NCI-H1694 treated with DMSO at 0.1 percent for 48 hours (cell line): ENCODE measurements around the gene OXNAD1.

Source experiments
- DNase-seq: peaks from one replicate; lab custom pipeline; 2025; lab: John Stamatoyannopoulos, UW

The OXNAD1 gene

DNA sequence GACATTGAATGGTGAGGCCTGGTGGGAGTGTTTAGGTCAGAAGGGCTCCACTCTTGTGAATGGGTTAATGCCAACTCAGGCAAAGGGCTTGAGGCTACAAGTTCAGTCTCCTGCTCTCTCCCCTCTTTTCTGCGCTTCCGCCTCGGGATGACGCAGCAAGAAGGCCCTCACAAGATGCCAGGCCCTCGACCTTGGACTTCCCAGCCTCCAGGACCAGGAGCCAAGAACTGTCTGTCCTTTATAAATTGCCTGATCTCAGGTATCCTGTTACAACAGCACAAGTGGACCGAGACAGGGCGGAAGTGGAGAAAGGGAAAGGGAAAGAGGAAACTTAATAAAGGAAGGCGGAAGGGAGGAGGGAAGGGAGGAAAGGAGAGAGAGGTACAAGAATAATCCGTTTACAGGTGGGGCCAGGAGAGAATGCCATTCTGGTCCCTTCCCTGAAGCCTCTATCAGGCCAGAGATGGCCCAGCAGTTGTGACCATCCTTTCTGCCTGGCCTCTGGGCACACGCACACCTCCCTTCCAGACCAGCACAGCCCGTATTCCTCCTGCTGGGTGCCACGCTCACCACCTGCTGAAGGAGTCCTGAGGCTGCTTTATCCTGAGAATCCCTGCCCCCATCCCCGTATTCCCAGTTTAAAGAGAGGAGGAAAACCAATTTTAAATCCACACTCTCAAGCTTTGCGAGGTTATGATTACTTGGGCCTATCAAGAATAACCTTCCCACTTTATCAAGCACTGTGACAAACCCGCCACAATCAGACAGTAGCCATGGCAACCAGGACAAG, 64.2 kb downstream of the OXNAD1 start:
- no peak for DNase-seq

DNA sequence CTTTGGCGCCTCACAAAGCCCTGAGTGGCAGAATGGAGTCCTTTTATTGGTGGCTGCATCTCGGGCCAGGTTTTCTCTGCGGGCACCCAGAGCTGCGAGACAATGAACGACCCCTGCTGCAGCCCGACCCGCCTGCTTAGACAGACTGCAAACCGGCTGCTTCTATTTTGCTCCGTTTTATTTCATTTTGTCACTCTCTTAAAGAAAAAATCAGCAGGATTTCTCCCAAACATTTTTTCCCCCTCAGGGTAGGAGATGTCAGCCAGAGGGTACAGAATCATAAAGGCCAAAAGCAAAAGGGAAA, 64.8 kb downstream of the OXNAD1 start:
- no peak for DNase-seq

DNA sequence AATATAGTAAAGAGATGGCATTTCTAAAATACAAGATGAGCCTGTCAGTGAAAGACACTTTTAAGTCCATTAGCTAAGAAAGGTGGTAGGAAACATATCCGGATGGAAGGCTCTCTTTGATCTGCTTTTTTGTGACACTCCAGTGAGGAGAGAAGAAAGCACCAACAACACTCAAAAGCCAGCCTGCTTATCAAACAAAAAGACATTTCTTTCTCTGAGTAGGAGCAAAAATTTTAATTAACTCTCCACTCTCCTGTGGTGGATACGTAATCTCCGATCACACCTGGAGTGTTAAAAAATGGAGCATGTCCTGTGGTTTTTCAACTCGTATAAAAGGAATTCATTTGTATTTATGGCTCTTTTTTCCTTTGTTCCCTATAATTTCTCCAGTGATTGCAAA, 65.3 kb downstream of the OXNAD1 start:
- DNase-seq = no peak

DNA sequence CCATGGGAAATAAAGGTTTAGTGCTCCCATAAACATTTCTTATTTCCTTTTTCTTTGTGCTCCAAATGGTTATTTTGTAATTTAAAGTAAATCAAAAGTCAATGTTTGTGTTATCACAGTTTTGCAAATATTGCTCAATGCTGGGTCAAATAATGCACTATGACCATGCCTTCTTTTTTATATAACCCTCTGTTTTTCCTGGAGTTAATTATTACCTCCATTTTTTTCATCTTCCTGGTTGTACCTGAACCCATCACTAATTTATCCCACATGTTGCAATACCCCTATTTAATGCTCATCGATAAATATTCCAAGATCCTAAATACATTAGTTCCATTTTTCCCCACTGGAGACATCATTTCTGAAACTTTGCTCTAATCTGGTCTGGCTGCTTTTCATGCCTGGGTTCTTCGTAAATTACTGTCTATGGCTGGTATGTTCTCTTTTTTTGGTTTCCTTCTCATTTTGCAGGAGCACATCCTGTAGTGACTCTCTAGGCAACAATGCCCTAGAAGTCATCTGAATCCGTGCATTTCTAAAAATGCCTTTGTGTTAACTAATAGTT, 66.4 kb downstream of the OXNAD1 start:
- DNase-seq = no peak

DNA sequence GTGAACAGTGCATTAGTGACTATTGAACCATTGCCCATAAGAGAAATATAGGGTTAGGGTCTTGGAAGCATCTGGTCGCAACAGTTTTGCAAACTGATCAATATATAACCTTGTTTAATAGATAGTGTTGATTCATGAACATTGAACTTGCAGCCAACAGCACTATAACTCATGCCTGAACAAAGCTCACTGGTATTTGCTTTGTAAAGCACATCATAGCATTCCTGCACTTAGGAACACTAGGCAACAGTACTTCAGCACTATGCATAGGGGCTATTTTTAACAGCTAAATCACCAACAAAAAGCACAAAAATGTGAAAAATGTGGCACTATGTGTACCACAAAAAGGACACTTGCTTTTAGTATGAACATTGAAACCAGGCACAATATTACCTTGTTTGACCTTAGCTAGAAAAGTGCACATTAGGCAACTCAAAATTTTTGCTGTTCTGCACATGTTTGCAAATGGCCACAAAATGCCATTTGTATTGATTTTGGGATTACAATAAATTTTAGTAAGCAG, 68.0 kb downstream of the OXNAD1 start:
- DNase-seq = no peak

DNA sequence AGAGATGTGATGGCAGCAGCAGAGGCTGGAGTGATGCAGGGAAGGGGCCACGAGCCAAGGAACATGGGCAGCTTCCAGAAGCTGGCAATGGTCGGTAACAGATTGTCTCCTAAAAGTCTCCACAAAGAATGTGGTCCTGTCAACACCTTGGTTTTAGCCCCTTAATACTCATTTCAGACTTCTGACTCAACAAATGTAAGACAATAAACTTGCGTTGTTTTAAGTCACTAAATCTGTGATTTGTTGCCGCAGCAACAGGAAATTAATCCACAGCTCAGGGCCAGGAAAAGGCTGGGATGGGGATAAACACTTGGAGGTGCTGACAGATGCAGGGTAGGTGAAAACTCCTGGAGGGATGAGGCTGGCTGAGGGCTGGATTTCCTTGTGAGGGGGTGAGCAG, 69.9 kb downstream of the OXNAD1 start:
- no peak for DNase-seq

DNA sequence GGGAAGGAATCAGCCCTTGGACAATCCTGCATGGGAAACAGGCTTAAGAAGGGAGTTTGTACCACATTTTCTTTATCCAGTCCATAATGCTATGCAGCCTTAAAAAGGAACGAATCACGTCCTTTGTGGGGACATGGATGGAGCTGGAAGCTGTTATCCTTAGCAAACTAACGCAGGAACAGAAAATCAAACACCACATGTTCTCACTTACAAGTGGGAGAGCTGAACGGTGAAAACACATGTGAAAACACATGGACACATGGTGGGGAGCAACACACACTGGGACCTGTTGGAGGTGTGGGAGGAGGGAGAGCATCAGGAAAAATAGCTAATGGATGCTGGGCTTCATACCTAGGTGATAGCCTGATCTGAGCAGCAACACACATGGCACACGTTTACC, 70.3 kb downstream of the OXNAD1 start:
- no peak for DNase-seq

DNA sequence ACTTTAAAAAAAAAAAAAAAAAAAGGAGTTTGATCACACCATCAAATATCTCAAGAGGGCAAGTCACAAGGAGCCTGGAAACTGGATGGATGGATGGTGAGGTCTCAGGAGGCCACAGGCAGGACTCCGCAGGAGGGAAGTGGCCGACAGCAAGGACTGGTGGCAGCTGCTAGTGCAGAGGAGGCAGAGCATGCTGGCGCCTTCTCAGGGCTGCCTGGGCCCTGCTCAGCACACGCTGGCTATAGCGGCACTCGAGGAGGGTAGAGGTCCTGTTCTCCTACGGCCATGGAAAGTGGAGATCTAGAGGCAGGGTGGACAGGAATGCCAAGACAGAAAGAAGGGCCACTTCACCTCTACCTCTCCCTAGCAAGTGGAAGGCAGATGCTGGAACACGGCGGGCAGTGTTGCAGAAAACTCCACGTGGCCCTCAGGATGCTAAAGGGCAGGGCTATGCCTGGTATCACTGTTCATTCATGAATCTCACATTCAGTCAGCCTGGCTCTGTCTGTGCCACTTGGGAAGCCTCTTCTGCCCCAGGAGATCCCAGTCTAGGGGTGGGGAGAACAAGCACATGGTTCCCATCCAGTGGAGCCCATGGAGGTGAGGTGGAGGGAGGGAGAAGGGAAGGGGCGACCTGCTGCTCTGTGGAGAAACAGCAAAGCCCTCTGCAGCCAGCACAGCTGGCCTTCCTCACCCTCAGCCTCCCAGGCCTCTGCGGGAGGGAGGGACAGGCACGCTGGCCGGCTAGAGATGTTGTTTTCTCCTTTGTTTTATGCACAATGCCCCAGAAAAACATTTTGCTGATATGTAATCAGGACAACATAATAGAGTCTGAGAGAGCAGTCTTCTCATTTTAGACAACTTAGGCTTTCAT, 71.0 kb downstream of the OXNAD1 start:
- no peak for DNase-seq

DNA sequence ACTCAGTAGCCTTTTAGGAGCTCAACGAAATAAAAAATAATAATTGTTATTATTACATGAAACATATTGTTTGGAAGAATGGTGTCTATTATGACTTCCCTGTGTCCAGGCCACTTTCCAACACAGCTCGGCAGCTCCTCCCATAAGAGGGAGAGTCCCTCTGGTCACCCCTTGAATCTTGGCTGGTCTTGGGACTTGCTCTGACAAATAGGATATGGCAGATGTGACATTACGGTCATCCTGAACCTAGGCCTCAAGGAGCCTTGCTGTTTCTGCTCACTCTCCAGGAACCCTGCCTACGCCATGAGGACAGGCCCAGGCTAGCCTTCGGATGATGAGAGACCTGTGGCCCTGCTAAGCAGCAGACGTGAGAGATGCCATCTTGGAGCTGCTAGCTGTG, 71.8 kb downstream of the OXNAD1 start:
- no peak for DNase-seq

DNA sequence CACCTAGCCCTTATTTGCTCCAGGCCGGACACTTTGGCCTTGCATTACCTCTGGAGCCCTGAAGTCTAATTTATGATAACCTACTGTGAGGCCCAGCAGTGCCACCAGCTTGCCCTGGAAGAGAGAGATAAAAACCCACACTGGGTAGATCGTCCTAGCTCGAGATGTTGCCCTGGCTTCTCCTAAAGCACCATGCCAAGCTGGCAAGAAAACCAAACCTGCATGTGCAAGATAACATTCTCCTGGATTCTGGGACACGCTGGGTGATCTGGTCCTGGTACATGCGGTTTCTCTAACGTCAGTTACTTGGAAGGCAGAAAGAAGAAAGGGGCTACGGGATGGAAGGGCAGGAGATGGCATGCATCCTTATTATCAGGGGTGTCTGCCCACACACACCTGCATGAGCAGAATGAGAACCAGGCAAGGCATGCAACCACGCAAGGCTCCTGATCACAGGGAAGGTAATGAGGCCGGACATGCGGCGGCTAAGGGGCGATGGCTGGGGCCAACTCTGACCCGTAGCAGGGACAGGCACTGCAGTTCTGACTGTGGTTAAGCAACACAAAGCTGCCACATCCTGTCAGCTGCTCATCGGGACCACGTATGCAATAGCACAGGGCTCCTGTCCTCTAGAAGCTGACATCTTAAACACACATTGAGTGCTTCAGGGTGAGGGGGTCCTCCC, 73.0 kb downstream of the OXNAD1 start:
- no peak for DNase-seq

DNA sequence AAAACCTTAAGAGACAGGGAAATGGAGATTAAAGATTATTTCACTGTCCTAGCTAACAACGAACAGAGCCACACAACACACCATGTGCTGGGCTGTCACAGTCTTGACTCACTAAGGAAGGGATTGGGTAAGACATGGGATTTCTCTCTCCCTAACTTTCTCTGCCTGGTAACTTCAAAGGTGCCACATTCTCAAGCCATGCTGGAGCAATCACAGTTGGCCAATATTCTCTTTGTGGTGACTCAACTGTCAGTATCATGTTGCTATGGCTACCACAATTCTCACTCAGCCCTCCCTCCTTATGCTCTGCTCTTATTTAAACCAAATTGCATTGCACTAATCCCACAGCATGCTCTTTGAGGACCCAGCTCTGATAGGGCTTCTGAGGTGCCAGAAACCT, 74.0 kb downstream of the OXNAD1 start:
- DNase-seq = no peak

DNA sequence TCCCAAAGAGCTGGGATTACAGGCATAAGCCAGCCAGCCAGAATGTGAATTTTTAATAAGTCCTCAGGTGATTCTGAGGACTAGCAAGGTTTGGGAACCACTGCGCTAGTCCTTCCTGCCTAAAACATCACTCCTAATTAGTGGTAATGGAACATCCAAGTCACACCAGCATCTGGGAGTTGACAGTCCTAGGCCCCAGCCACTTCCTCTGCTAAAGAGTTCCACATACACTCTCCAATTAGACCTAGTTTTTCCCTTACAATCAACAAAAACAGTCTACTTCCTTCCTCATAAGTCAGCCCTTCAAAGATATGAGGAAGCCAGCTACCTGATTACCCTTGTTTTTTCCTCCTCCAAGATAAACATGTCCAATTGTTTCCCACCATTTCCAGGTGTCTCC, 78.1 kb downstream of the OXNAD1 start:
- no peak for DNase-seq

DNA sequence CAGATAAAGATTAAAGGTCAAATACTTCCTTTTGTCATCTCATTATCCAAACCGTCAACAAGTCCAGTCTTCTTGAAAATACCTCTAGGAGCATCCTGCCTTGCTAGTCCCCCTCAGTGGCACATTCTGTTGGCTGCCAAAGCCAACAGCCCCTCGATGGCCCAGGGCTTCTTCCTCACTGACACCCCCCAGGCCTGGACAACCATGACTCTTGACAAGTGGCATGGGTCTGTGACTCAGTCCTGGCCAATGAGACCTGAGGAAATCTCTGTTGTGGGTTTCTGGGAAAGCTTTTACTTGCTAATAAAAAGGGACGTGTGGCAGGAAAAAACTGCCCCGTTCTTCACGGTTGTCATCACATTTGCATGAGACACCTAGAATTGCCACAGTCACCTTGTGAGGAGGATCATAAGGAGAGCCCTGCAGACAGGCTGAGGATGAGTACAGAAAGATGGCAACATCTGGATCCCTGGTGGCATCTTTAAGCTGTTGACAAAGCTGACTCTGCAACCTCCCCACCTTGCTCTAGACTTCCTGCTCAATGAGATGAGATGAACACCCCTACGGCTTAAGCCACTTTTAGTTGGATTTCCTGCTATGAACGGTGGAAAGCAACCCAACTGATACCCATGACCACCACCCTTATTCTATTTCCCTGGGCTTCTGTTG, 81.5 kb downstream of the OXNAD1 start:
- DNase-seq = no peak

DNA sequence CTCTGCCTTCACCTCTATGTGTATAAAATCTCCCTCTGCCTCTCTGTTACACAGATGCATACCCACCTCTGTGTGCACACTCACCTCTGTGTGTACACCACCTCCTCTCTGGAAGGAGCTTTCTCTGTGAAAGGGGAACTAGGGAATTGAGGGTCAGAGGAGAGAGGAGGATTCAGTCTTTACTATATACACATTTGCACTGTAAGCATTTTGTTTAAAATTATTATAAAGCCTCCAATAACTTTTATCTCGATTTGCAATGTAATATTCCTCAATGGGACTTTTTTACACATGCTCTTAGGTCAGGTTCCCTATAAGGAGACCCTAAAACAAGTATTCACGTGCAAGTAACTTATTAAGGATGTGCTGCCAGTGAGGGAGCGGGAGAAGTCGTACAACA, 82.5 kb downstream of the OXNAD1 start:
- DNase-seq = no peak

DNA sequence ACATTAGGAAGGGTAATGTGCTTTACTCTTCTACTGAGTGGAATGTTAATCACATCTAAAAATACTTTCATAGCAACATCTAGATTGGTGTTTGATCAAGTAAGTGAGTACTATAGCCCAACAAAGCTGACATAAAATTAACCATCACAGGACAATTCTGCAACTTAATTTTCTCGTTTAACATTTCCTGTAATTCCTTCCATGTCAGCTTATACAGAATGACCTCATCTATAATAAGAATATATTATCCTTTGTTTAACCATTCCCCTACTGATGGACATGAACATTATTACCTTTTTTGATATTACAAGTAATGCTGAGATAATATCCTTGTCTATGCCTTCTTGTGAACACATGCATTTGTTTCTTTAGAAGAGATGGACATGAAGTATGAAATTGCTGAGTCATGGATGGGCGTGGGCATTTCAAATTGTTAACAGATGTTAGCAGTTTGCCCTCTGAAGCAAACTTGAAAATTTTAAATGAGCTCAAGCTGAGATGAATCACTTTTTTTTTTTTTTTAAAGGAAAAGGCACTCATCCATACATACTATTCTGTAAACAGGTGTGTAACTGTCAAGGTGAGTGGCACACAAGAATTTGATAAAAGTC, 85.1 kb downstream of the OXNAD1 start:
- no peak for DNase-seq

DNA sequence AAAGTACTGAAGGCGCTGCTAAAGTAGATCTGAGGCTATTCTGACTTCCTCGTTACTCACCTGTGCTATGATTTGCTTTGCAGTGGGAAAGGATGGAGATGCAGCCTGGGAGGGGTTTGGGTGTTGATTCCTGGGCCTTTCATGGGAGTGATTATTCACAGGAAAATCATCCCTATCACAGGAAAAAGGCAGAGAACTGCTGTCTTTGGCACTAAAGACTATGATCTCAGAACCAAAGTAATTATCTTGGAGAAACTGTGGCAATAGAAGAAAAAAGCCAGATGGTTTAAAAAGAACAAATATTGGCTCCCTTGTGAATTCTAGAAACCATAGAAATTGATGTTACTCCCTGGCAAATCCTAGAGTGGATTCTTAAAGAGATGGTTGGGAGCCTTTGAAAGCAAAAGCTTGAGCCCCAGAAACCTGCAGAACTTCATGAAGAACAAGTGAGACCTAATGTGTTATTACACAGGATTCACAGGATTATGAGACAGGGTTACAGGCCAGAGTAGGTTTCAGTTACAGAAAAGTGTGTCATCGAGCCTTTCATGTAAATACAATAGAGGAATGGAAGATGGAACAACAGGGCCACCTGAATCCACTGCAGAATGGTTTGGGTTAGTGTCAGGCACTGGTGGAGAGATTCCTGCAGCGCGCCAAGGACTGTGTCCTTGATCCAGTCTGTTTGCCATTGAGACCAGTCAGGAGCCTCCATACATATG, 85.7 kb downstream of the OXNAD1 start:
- DNase-seq = no peak

DNA sequence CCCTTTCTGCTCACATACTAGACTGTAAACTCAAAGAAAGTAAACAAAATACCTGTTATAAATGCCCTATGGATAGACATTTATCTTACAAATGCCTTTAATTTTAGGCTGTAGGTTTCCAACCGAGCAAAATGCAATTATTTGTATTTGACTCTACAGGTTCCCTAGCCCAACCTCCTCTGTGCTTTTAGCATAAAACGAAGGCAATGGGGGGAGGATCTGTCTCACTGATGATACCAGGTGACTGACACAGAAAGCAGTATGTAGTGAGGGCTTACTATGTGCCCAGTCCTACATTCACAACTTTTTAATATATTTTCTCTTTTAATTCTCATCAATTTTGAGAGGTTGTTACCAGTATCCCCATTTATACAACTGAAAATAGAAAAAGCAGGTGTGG, 87.4 kb downstream of the OXNAD1 start:
- no peak for DNase-seq

DNA sequence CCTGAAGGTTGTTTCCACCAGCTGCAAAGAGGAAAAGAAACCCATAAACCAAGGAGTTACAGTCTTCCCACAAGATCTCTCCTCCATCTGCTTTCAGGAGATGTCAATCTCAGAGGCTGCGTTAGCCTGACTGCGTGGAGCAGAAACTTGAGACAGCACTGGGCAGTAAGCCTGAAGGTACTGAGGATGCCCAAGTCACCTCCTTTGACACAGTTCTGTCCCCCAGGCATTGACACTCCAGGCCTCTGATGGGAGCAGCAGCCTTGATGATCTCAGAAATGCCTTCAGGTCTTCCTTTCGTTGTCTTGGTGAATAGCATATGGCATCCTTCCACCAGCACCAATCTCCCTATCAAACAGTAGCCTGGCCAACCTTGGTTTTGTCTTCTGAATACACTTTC, 89.3 kb downstream of the OXNAD1 start:
- no peak for DNase-seq
